Stomach smooth muscle (tissue), 2 donors: ENCODE data around the gene IL17RB.

Experiments used
- H3K27ac ChIP-seq: one replicate; pipeline ENCODE4 v1.7.0; 2013; ENCODE audit warnings: mild to moderate bottlenecking, low read length, inconsistent platforms
- H3K27me3 ChIP-seq, 2 donors: one replicate each; pipeline ENCODE4 v1.7.0; 2013; ENCODE audit warnings: low read length in 2 of 2; ENCODE audit not compliant: insufficient read depth in 2 of 2, control insufficient read depth in 1 of 2
- H3K36me3 ChIP-seq, 2 donors: one replicate each; pipeline ENCODE4 v1.7.0; 2013; ENCODE audit warnings: low read length in 2 of 2; ENCODE audit not compliant: control insufficient read depth in 2 of 2, insufficient read depth in 2 of 2
- H3K4me1 ChIP-seq: one replicate; pipeline ENCODE4 v1.7.0; 2013; ENCODE audit warnings: low read length; ENCODE audit not compliant: control insufficient read depth, insufficient read depth
- H3K4me3 ChIP-seq, 2 donors: one replicate each; pipeline ENCODE4 v1.7.0; 2013; ENCODE audit warnings: low read length in 2 of 2
- H3K9ac ChIP-seq, 2 donors: one replicate each; pipeline ENCODE4 v1.7.0; 2013; ENCODE audit warnings: low read length in 2 of 2, mild to moderate bottlenecking in 1 of 2
- H3K9me3 ChIP-seq, 2 donors: one replicate each; pipeline ENCODE4 v1.7.0; 2013; ENCODE audit warnings: low read length in 2 of 2; ENCODE audit not compliant: control insufficient read depth in 2 of 2
- donor health status: healthy.
- donor health status: Pancreatic carcinoma.

Gene IL17RB, protein sequence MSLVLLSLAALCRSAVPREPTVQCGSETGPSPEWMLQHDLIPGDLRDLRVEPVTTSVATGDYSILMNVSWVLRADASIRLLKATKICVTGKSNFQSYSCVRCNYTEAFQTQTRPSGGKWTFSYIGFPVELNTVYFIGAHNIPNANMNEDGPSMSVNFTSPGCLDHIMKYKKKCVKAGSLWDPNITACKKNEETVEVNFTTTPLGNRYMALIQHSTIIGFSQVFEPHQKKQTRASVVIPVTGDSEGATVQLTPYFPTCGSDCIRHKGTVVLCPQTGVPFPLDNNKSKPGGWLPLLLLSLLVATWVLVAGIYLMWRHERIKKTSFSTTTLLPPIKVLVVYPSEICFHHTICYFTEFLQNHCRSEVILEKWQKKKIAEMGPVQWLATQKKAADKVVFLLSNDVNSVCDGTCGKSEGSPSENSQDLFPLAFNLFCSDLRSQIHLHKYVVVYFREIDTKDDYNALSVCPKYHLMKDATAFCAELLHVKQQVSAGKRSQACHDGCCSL

DNA sequence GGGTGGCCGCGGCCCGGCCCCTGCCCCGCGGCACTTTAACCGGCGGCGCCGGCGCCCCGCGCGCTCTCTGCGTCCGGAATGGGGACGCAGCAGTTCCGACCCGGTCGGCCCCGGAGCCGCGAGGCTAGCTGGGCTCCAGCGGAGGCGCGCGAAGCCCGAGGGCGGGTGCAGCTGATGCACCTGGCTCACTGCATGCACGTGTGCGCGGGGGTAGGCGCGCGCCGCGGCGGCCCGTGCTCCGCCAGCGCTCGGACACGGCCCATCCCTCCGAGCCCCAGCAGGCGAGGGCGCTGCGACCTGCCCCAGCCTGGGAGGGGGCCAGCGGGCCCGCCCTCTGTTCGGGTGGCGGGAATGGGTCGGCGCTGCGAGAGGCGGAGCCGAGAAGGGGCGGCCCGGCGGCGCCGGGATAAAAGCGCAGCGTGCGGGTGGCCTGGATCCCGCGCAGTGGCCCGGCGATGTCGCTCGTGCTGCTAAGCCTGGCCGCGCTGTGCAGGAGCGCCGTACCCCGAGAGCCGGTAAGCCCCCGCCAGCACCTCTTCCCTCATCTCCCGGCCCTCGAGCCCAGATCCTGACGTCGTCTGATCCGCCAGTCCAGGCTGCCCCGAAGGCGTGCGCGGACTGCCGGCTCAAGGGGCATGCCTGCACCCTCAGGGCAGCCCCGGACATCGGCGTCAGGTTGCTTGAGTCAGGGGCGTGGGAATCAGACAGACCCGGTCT is at the start of gene IL17RB, which contains the start of gene CHDH:
IL17RB (plus strand) TSS at position 435 of the 717 bp plus-strand sequence; CDS start at position 456, 21 bp downstream.
CHDH (minus strand) TSS at position 286 of the 717 bp plus-strand sequence. CDS start 22,411 bp downstream, outside the sequence.
- H3K36me3 ChIP-seq, result no peaks in the 10 kb centered on the region
- peaks cover 0 to 13% of the 10 kb centered on the region in 2 donors for H3K27me3 ChIP-seq
- H3K4me3 ChIP-seq, result peak within 1 kb of the TSS; percentile 67 to 81
- peak within 1 kb of the TSS; percentile 44 to 71 for H3K9ac ChIP-seq
- no peaks in the 10 kb centered on the region for H3K9me3 ChIP-seq
- H3K27ac ChIP-seq, result no peak within 1 kb of the TSS
- peaks cover 11% of the 10 kb centered on the region for H3K4me1 ChIP-seq

DNA sequence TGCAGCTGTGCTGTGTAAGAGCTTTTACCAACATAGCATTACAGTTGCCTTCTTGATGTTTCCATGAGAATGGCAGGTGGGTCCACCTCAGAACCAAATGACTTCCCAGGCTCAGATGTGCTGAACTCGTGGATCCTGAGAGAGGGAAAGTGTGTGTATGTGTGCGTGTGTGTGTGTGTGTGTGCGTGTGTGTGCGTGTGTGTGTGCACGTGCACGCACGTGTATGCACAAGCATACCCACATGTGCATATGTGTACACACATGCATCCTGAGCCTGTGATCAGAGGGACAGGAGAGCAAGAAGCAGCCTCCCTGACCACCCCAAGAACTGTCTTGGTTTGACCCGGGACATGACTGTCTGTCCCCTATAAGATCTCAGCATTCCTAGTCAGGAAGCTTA is 48.2 kb upstream of the IL17RB start:
- Histone ChIP-seq H3K9ac (no peak overlapping the region), H3K9me3 (no peaks in the 10 kb centered on the region), H3K27ac (no peak overlapping the region)

DNA sequence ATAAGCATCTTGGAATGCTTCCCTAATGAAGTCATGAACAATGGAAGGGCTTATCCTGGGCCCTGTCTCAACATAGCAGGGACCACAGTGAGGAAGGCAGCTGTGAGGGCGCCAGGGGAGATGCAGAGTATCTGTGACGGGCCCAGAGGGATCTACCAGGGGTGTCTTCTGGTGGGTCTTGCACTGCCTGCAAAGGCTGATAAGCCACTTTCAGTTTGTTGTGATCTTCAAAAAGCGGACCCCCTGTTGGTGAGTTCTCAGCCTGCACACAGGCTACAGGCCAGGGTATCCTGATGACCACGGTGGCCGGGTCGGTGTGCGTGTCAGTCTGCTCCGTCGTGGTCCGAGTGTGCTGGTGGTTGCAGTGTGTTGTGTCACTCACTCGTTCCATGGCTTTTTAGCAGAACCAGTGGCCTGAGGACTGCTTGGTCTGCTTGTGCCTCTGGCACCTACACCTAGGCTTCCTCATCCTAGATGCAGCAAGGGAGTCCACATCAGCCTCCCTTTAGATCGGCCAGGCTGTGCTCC is 47.0 kb upstream of the IL17RB start:
- Histone ChIP-seq H3K36me3 (no peaks in the 10 kb centered on the region), H3K4me3 (no peak overlapping the region), H3K9me3 (no peaks in the 10 kb centered on the region), H3K9ac (no peak overlapping the region), H3K4me1 (peaks cover 4% of the 10 kb centered on the region), H3K27ac (no peak overlapping the region), H3K27me3 (no peaks in the 10 kb centered on the region)

More for the DNA sequence above, 48.2 kb upstream of the IL17RB start:
- Histone ChIP-seq H3K27me3 (no peaks in the 10 kb centered on the region), H3K36me3 (no peaks in the 10 kb centered on the region), H3K4me3 (no peak overlapping the region), H3K4me1 (peaks cover 4% of the 10 kb centered on the region)

DNA sequence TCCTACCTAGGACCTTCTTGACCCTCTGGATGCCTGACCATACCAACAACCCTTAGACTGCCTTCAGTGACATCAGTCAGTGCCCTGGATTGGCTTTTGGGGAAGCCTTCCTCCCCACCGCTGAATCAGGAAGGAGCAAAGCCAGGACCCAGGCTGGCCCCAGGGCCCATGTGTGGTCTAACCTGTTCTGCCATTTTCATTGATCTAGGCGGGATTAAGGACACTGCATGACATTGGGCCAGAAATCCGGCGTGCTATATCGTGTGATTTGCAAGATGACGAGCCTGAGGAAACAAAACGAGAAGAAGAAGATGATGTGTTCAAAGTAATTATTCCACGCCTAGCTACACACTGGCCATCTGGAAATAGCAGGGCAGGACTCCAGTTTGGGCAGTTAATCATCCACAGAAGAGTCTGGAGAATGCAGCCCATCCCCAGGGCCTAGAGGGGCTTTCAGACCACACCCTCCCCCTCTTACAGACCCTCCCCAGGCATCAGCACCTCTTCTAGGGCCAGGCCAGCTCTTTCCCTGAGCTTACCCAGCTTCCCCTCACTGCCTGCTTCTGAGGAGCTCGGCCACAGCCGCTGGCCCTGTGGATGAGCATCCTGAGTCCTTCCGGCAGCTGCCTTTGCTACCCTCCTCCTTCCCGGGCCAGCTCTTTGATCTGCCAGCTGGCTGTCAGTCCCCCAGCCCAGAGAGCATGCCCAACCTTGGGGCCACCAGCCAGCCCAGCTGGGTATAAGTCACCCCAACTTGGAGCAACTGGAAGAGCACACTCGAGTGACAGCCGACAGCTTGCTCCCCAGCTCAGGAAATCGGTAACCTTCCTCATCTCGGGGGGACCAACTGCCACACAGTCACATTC is 46.1 kb upstream of the IL17RB start:
- H3K36me3 ChIP-seq, result no peaks in the 10 kb centered on the region
- H3K9me3 ChIP-seq, result no peaks in the 10 kb centered on the region
- no peak overlapping the region for H3K4me3 ChIP-seq
- H3K4me1 ChIP-seq, result peaks cover 4% of the 10 kb centered on the region
- H3K27me3 ChIP-seq, result no peaks in the 10 kb centered on the region
- H3K27ac ChIP-seq, result no peak overlapping the region
- no peak overlapping the region for H3K9ac ChIP-seq

DNA sequence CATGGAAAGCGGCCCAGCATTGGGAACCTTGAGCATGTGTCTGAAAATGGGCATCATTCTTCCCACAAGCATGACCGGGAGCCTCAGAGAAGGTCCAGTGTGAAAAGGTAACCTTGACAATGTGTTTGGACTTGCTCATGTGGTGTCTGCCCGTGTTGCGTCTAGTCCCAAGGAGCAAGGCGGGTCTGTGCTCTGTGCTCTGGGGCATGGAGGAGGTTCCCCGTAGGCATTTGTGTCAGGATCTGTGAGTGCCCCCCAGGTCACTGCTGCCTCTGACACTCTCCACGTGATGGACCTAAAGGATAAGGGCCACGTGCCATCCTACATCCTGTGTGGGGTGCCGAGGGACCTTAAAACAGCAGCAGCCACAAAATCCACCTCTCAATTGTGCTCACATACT is 45.0 kb upstream of the IL17RB start:
- no peak overlapping the region for H3K9ac ChIP-seq
- no peaks in the 10 kb centered on the region for H3K36me3 ChIP-seq
- H3K9me3 ChIP-seq, result no peaks in the 10 kb centered on the region
- no peaks in the 10 kb centered on the region for H3K27me3 ChIP-seq
- H3K27ac ChIP-seq, result no peak overlapping the region
- H3K4me1 ChIP-seq, result peaks cover 1% of the 10 kb centered on the region
- no peak overlapping the region for H3K4me3 ChIP-seq

DNA sequence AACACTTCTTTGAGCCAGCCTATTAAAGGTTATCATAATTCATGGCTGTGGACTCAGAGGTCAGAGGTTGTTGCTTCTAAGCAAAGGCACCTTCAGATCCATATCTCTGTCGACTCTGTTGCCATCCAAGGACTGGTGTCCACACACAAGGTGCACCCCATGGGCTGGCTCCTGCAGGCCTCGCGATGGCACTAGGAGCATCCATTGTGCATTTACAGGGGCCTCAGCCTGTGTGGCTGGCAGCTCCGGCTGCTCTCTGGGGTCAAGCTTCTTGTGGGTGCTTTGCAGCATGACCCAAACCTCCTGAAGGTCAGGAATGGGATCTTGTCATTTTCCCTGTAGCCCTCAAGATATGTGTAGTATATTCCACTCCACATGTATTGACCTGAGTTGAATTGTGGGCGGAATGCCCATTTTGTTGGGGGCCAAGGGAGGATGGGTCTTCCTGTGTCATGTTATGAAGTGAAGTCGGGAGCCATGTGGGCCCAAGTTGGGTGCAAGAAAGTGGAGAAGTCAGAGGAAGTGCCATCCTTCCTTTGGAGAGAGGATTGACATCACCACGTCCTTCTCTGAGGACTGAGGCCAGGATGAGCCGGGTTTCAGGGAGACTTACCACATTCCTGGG is 44.0 kb upstream of the IL17RB start:
- H3K27me3 ChIP-seq, result no peaks in the 10 kb centered on the region
- H3K9ac ChIP-seq, result no peak overlapping the region
- H3K4me1 ChIP-seq, result peaks cover 3% of the 10 kb centered on the region
- no peak overlapping the region for H3K4me3 ChIP-seq
- no peaks in the 10 kb centered on the region for H3K9me3 ChIP-seq
- no peaks in the 10 kb centered on the region for H3K36me3 ChIP-seq
- no peak overlapping the region for H3K27ac ChIP-seq

DNA sequence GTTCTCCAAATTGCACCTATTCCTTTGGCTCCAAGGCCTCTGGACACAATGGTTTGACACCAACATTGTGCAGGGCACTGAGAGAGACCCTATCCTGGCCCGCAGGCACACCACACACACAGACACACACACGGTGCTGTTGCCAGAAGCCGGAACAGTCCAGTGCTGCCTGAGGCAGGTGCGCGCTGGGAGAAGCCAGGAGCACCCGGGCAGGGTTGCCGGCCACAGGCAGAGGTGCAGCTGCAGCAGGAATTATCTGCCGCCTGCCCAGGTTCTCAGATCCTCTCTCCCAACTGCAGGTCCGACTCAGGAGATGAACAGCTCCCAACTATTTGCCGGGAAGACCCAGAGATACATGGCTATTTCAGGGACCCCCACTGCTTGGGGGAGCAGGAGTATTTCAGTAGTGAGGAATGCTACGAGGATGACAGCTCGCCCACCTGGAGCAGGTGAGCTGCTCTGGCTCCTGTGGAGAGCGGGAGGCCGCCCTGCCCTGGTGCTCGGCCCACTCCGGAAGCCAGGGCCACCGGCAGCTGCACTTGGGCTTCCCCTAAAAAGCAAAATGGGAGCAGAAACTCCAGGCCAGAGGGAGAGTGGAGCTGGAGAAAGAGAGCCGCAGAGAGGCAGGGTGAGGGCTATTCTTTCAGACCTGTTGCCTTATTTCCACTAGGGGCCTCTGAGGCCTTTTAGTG is 43.1 kb upstream of the IL17RB start:
- H3K27me3 ChIP-seq, result no peaks in the 10 kb centered on the region
- no peak overlapping the region for H3K27ac ChIP-seq
- H3K4me3 ChIP-seq, result no peak overlapping the region
- peaks cover 3% of the 10 kb centered on the region for H3K4me1 ChIP-seq
- no peaks in the 10 kb centered on the region for H3K36me3 ChIP-seq
- H3K9me3 ChIP-seq, result no peaks in the 10 kb centered on the region
- H3K9ac ChIP-seq, result no peak overlapping the region

DNA sequence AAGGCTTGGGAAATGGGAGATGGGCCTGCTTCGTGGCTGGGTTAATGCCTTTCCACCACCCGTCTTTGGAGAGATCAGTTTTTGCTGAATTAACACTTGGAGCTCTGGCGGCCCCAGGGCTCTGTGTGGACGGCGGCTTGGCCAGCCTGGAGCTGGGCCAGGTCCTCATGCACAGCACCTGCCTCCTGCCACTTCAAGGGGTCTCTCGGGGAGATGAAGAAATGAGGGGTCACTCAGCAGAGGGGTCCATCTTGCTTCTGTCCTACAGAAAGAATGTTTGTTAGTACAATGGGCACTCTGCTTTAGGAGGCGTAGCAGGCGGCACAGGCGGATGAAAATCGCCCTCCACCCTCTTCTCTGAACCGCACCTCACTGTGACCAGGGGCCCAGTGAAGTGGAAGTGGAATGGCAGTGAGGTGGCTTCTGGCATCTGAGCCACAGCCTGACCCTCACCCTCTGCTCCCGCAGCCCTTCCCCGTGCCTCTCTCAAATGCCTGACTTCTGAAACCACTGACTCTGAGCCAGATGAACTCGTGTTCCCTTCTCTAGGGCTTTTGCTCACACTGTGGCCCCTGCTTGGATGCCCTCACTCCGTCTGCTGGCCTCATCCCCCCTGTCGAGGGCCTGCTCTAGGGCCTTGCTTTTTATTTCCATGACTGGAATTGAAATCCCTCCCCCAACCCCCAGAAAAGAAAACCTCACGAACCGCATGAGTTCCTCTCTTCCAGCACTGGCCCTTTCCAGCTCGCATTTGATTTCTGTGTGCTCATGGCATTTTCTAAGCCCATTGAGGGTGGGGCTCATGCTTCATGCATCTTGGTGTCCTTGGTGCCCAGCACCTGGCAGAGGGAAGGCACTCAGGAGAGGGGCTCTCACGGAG is 42.3 kb upstream of the IL17RB start:
- Histone ChIP-seq H3K4me1 (peaks cover 3% of the 10 kb centered on the region), H3K27me3 (no peaks in the 10 kb centered on the region), H3K36me3 (no peaks in the 10 kb centered on the region), H3K9me3 (no peaks in the 10 kb centered on the region), H3K4me3 (no peak overlapping the region), H3K27ac (no peak overlapping the region), H3K9ac (no peak overlapping the region)
